ENCODE data around the gene LTB4R2. TPM values are rescaled to one million over a fixed set of nuclear protein-coding genes. Genes with fewer than 3 reads are reported as not detected.

LTB4R2 gene
- total and polyA plus RNA-seq, 2 of the 8 experiments (the other 6 are each of a cell fraction or from before 2014, with no cell fraction given), result 5.3 to 6.7 TPM

DNA sequence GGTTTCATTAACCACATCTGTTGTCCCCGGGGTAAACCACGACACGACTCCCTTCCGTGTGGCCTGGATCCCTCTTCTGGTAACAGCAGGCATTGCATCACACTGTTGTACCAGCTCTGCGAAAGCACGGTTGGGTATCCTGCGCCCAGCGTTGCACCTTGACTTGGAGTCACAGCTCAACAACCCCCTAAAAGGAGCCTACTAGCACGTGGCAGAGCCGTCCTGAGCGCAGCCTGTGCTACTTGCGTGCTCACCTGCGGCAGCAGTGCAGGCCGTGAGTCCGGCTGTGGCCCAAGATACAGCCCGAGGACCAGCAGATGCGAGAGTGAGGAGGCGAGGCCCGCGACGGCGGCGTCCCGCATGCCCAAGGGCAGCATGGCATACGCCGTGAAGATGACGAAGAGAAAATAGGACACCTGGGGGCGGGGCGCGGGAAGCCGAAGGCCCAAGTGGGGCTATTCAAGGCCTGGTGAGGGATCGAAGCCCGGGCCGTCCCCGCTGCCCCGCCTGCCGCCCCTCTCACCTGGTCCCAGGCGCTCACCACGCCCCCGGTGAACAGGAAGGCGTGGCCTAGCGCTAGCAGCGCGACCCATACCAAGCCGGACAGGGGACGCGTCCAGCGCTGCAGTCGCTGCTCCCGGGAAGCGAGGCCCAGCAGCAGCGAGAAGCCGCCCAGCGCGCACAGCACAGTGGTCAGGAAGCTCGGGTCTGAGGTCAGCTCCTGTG, 22.5 kb downstream of the LTB4R2 start (continued):
- TF ChIP-seq CHD7 (IDR thresholded peaks at IDR 0.05; ENCODE audit: insufficient replicate concordance, low read length), result no peak
- 0 out of 2 replicates have a peak, but pooled peaks have one; percentile 44 for TF ChIP-seq BACH1 (IDR thresholded peaks at IDR 0.05; ENCODE audit: low read length)
- TF ChIP-seq KDM4A (IDR thresholded peaks at IDR 0.05; ENCODE audit: low read depth, low read length, severe bottlenecking), result peak; percentile 85
- no peak for TF ChIP-seq CTBP2 (IDR thresholded peaks at IDR 0.05; ENCODE audit: borderline replicate concordance, insufficient read depth, insufficient read length, low read length)
- no peak for TF ChIP-seq FOSL1 (IDR thresholded peaks at IDR 0.05; ENCODE audit: insufficient read depth, low read depth, low read length)
- TF ChIP-seq RAD21 (IDR thresholded peaks at IDR 0.05 in 1 of 2, conservative IDR thresholded peaks at IDR 0.05 in 1 of 2; ENCODE audit: low read depth in 2 of 2, low read length in 2 of 2), result peak; percentile 50 to 54
- no peak for TF ChIP-seq POU5F1 (IDR thresholded peaks at IDR 0.05; ENCODE audit: low read depth, low read length)
- 0 out of 2 replicates have a peak, but pooled peaks have one; percentile 8 for TF ChIP-seq TBP (IDR thresholded peaks at IDR 0.05; ENCODE audit: low read depth, low read length)
- no peak for TF ChIP-seq CBX8 (IDR thresholded peaks at IDR 0.05; ENCODE audit: borderline replicate concordance, low read depth, low read length)
- no peak for TF ChIP-seq NRF1 (IDR thresholded peaks at IDR 0.05; ENCODE audit: low read depth, low read length)
